ENCODE data around the gene CD58.
"Not testable (repeated sequence)": the region's sequence is repeated elsewhere in the genome, so short reads cannot be mapped to it uniquely, and the experiment has no call there.

Gene CD58

GRCh38 chr1:116591951-116592605, 21.3 kb upstream of the CD58 start:
- not testable (repeated sequence) for DNase-seq

DNA sequence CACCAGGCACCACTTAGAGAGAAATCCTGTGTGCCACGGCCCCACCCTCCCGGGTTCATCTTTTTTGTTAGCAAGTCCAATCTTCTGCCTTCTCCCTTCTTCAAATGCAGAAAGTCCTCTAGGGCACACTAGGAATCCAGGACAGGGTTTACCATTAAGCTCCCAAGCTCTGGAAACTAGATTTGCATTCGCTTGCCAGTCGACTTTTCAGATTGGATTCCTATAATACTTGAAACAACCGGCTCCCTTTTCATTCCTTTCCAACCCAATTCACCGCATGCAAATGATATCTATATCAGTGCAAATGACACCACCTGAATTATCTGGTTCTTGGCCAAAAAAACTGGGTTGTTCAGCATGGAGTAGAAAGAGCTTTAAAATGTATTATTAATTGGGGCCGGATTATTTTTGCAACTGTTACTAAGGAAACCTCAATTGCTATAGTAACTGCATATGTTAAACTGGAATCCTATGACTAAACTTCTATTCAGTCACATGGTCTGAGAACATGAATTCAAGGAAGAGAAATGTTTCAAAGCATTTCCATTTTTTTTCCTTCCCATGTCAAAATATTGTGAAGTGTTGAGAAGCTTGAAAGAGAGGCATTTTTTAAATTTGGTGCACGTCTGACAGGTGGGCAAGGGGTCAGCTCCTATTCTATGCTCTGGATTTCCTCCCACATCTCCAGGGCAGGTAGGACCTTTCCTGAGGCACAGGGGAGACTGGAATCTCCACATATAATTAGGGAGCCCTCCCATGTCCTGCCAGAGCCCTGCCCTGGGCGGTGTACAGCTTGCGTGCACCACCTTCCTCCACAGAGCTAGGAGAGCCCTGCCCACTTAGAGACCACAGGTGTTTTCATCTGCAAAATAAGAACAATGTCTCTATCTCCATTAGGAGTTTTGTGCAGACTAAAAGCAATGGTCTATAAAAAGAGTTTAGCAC, 20.5 kb upstream of the CD58 start:
- not testable (repeated sequence) for DNase-seq

DNA sequence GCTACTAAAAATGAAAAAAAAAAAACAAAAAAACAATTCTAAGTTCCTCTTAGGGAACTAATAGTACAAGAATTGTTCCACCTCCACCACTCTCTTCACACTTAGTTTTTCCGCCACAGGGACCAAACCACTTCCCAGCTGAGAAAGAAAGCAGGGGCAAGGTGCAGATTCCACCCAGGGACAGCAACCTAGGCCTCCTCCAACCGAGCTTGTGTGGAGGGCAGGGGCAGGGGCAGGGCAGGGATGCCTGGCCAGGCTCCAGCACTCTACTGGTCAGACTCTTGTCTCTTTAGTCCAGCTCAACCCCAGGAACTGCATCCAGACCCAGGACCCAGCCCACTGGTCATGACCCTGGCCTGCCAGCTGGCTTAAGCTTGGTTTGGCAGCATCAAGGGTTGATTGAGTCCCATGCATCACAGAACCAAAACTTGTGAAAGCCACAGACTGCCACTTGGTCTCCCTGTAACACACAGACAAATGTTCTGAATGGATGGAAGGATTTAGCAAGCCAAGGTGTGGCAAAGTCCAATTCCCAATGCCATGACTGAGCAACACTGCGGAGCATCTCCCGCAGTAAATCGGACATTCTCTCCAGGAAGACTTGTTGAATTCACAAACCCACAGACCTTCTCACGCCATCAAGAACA, 19.7 kb upstream of the CD58 start:
- not testable (repeated sequence) for DNase-seq

DNA sequence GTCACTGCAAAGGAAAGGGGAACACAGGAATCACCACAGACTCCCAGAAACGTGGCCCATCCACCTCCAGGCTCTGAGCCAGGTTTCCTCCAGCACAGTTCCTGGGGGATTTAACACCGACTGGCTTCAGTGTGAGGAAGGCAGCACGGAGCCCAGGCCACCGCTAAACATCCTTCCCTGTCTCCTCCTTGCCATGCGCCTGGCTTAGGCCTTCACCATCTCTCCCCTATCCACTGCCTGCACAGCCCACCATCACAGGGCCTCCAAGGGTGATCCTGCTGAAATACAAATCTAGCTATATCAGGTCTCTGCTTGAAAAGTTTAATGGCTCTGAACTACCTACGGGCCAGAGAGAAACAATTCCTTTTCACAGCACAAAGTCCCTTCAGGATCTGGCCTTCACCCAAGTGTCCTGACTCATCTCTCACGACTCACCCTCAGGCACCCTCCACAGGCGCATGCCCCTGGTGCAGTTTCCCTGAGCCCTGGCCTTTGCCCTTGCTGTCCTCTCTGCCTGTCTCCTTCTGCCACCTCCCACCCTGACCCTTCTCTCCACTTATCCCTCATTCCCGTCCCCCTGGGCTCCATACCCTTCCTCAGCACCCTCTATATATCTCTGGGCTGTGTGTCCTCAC, 18.4 kb upstream of the CD58 start:
- peak; percentile 7 for DNase-seq

GRCh38 chr1:116587501-116588227, 16.8 kb upstream of the CD58 start:
- DNase-seq, result no peak

- DNase-seq, result no peak
These were observed 15.9 kb upstream of the CD58 start for GRCh38 chr1:116586741-116587143.

DNA sequence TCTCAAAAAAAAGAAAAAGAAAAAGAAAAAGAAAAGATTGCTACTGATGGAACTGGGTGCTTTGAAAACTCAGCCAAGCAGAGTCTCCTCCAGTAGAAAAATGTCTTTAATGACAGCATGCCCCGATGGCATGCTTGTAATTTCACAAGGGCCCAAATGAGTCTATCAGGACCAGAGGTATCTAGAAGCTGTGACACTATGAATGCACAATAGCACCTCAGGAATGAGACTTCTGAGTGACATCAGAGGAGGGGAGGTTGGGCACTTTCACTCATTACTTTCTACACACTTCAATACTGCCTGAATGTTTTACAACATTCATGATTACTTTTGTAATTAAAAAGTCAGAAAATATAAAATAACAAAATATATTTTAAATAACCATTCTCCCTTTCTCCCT, 15.1 kb upstream of the CD58 start:
- DNase-seq, result no peak

- no peak for DNase-seq
These were observed 10.6 kb upstream of the CD58 start for GRCh38 chr1:116581323-116581885.

- DNase-seq, result no peak
These were observed 9.9 kb upstream of the CD58 start for GRCh38 chr1:116580446-116581322.

DNA sequence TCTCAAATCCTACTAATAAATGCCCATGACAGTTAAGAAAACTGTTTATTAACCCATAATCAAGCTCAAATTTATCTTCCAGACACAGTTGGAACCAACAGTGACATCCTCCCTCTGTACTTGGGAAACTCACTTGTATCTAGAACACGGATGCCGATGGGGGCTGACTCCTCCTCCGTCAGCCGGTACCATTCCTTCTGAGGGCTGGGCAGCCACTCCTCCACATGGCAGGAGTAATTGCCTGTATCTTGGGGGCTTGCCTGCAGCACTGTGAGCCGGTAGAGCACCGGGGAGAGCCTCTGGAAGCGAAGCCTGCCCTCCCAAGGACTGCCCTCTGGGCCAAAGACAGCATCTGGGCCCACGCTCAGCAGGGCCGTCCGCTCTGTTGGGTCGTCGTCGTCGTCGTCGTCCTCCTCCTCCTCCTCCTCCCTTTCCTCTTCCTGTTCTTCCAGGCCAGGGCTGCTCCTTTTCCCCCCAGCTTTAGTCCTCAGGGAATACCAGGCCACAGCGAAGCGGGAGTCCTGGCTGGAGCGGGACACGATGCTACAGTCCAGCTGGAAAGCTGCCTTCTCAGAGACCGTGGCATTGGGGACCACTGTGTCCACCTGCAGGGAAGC, 8.5 kb upstream of the CD58 start:
- DNase-seq, result no peak

- DNase-seq, result no peak
These were observed 7.8 kb upstream of the CD58 start for GRCh38 chr1:116578581-116578980.

GRCh38 chr1:116577759-116578314, 7.0 kb upstream of the CD58 start:
- DNase-seq, result no peak

DNA sequence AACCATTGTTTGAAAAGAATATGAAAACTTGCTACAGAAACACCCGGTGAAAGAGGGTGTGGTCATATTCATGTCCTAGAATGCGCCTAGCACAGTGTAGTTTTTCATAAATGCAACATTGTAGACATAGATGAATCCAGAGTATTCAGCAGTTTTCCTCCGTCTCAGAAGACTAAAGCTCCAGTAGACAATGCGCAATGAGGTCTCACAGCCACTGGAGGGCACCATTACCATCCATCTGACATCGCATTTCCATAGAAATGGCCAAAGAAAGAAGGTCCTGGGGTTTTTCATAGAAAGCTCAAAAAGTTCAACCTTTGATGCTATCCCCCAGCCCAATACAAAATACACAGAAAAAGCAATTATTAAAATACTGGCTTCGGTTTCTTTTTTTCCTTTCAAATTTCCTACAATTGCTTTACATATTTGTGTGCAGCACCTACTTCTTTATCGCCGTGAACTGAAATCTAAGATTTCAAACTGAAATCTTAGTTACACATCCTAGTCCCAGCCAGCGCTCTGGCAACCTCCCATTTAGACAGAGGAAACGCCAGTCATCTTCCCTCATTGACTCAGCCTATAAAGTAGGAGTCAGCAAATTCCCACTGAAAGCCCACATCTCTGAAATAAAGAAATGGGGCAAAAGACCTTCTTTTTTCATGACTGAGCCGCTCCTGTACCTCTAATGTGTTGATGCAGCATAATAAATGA, 3.9 kb upstream of the CD58 start:
- DNase-seq, result peak; percentile 11

DNA sequence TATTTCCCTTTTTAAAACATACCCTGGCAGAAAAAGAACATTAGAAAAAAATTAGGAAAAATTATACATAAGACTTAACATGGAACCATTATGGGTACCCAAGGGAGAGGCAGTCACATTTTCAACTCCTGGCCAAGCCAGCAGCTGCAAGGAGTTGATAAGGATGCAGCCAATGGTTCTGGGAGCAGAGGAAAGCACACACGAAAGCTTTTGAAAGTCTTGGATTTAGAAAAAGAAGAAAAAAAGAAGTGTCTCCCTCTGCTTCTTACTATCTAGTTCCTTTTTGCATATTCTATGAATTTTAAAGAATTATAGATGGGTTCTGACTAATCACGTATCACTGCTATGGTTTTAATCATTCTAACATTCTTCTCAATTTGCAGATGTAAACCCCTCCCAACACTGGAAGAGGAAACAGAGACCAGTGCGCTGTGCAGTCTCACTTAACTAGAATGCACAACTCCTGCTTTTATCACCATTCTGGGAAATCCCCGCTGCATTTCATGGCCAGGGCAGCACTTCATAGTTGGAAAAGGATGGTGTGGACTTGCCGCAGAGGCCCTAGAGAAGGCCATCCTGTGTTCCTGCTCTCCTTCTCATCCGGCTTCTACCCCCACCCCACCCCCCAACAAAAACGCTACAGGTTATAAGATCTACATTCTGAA, 2.7 kb upstream of the CD58 start:
- peak; percentile 45 for DNase-seq

DNA sequence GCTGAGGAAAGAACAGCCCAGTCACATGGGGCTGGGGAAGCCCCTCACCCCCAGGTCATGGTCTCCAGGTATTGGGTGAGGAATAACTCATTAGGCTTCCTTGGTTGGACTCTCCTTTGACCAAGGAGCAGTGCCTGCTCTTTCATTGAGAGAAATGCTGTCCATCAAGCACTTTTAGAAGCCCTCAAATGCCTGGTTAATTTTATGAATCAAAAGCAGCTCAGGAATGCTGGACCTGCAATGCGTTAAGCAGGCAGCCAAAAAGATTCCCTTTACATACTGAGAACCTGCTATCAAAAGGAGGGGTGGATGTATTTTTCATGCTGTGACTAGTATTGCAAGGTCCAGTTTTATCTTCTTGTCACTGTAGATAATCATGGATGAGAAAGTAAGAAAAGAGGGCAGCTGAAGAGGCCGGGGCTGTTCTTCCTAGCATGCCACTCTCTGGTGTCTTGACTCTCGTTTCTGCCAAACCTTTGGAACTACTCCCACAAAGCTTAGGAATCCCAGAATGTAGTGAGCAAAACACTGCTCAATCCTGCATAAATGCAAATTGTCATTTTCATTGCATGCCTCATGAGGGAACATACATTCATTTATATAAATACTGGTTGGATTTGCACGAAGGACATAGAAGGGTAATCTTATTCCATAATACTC, 2.1 kb upstream of the CD58 start:
- DNase-seq, result peak; percentile 15

DNA sequence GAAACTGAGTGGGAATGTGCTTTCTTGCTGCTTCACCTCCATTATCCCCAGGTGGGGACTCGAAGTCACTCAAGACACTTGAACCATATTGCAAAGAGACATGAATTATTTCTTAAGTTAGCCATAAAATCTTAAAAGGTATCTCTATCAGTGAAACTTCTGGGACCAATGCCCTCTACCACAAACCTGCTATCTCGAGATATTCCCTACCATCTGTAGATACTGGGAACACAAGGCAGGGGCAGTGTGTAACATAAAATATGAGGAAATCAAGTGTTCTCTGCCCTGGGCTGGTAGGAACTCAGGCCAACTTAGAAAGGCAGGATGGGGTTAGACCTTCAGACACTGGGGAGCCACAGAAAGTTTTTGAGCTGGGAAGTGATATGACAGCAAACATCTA, 1.3 kb upstream of the CD58 start:
- no peak for DNase-seq

GRCh38 chr1:116571215-116571919, 541 bp upstream of the CD58 start:
- DNase-seq, result no peak

Measured in NCI-H226 (cell line).